Chondrocyte (in vitro differentiated cells): ENCODE results near the gene PRMT6. TPM values are rescaled to one million over a fixed set of nuclear protein-coding genes. Genes with fewer than 3 reads are reported as not detected.

Source experiments
- DNase-seq: peaks from one replicate; pipeline ENCODE4 v3.0.0; 2021; ENCODE audit warnings: mixed read lengths, low spot score
- H3K27ac Mint-ChIP-seq: one replicate; pipeline ENCODE4 v1.8.0; 2021; ENCODE audit warnings: mild to moderate bottlenecking, moderate library complexity, mixed read lengths; ENCODE audit not compliant: unreplicated experiment
- H3K27me3 Mint-ChIP-seq: 2 replicates; pipeline ENCODE4 v1.8.0; 2021; ENCODE audit warnings: low read depth, mixed read lengths
- H3K36me3 Mint-ChIP-seq: 2 replicates; pipeline ENCODE4 v1.8.0; 2021; ENCODE audit warnings: low read depth, mixed read lengths
- H3K4me1 Mint-ChIP-seq: 2 replicates; pipeline ENCODE4 v1.8.0; 2021; ENCODE audit warnings: low read depth, mild to moderate bottlenecking, mixed read lengths
- H3K4me3 Mint-ChIP-seq: one replicate; pipeline ENCODE4 v1.8.0; 2021; ENCODE audit warnings: mild to moderate bottlenecking, moderate library complexity, mixed read lengths; ENCODE audit not compliant: unreplicated experiment
- H3K9me3 Mint-ChIP-seq: 2 replicates; pipeline ENCODE4 v1.8.0; 2021; ENCODE audit warnings: low read depth, mixed read lengths
- total RNA-seq: library from RNA; stranded (reverse); gene quantifications from 3 replicates; pipeline ENCODE4 v1.2.1, GENCODE V29; 2021
- TF ChIP-seq, protein P1 (sequence below): fragments of 200-600 bp; sonication (generic); IDR thresholded peaks from 2 replicates; pipeline ENCODE4 v1.5.0; 2021; ENCODE audit warnings: antibody characterized with exemption, mild to moderate bottlenecking, moderate library complexity

Gene PRMT6
- total RNA-seq, 1 donor from 2014 or later, result 13.2 TPM

DNA sequence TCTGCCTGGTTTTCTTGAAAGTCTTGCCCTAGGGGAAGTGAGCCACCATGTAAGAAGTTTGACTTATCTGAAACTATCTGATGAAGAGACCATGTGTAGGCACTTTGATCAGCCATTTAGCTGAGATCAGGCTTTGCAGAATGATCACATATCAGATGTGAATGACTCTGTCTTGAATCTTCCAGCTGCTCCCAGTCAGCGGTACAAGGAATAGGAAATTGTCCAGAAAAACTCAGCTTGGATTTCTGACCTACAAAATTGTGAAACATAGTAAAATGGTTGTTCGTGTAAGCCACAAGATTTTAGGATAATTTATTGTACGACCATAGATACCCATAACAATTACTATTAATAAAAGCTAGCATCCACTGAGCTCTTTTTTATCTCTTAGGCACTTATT lies 42.5 kb downstream of the PRMT6 start:
- H3K9me3 Mint-ChIP-seq, result peaks cover 6% of the 10 kb centered on the region
- H3K4me1 Mint-ChIP-seq, result no peaks in the 10 kb centered on the region
- DNase-seq, result no peak
- H3K36me3 Mint-ChIP-seq, result no peaks in the 10 kb centered on the region
- peaks cover 4% of the 10 kb centered on the region for H3K27me3 Mint-ChIP-seq
- H3K4me3 Mint-ChIP-seq, result no peak overlapping the region
- no peak overlapping the region for H3K27ac Mint-ChIP-seq
- TF ChIP-seq, protein P1, sequence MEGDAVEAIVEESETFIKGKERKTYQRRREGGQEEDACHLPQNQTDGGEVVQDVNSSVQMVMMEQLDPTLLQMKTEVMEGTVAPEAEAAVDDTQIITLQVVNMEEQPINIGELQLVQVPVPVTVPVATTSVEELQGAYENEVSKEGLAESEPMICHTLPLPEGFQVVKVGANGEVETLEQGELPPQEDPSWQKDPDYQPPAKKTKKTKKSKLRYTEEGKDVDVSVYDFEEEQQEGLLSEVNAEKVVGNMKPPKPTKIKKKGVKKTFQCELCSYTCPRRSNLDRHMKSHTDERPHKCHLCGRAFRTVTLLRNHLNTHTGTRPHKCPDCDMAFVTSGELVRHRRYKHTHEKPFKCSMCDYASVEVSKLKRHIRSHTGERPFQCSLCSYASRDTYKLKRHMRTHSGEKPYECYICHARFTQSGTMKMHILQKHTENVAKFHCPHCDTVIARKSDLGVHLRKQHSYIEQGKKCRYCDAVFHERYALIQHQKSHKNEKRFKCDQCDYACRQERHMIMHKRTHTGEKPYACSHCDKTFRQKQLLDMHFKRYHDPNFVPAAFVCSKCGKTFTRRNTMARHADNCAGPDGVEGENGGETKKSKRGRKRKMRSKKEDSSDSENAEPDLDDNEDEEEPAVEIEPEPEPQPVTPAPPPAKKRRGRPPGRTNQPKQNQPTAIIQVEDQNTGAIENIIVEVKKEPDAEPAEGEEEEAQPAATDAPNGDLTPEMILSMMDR, result no peak

DNA sequence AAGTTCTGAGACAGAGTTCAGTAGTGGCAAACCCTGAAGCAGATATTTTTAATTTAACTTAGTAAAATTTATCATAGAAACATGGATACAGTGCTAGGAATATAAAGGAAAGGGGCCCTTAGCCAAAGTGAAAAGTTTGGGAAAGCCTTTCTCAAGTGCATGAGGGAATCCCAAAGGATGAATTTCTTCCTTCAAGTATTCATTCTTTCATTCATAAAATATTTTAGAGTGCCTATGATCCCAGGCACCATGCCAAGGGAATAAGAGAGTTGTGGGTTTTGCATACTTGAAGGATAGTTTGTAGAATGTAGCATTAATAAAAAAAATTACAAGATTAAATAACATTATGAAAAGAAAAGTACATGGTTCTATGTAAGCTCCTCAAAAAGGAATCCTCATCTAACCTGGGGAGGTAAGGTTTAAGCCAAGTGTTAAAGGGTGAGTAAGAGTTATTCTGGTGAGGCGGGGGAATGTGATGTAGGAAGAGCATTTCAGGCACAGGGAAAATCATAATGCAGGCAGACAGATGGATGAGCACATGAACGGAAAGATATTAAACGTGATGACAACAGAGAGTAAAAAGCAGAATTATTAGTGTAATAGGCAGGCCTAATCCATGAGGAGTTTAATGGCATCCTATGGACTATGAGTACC lies 44.0 kb downstream of the PRMT6 start:
- Mint-ChIP-seq H3K27ac (no peak overlapping the region), H3K4me1 (no peaks in the 10 kb centered on the region), H3K9me3 (peaks cover 6% of the 10 kb centered on the region), H3K27me3 (peaks cover 4% of the 10 kb centered on the region), H3K4me3 (no peak overlapping the region), H3K36me3 (no peaks in the 10 kb centered on the region)
- DNase-seq, result no peak
- TF ChIP-seq, protein P1, result no peak

DNA sequence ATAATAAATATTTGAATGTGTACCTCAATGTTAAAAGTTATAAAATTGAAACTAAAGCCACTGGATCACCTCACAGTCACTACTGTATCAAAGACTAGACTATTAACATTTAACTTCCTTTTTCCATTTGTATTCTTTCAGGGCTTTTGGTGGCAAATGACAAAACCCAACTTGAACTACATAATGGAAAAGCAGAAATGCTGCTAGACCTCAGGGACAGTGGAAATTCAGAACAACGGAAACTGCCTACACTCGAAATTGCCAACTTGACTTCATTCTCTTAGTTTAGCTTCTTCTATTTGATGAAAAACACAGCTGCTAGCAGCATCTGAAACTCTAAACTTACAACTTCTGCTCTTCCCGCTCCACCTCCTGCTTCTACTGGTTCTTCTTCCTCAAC lies 49.4 kb downstream of the PRMT6 start:
- H3K27me3 Mint-ChIP-seq, result peaks cover 4% of the 10 kb centered on the region
- TF ChIP-seq, protein P1, result no peak

More for the DNA sequence above, 49.4 kb downstream of the PRMT6 start:
- DNase-seq, result no peak
- Mint-ChIP-seq H3K4me3 (no peak overlapping the region), H3K4me1 (no peaks in the 10 kb centered on the region), H3K36me3 (no peaks in the 10 kb centered on the region), H3K9me3 (no peaks in the 10 kb centered on the region), H3K27ac (no peak overlapping the region)

Other genes starting within 250 kb of the PRMT6 start
- gene NTNG1, start 84.4 kb downstream of the PRMT6 start, total RNA-seq, result not detected in 3 replicates